Parathyroid adenoma (tissue), 2 donors: Measurements from ENCODE around the gene MTUS2.

Experiments
- H2AFZ ChIP-seq: fragments of 300-600 bp; sonication (generic); one replicate; pipeline ENCODE4 v1.7.0; 2017; ENCODE audit warnings: antibody characterized with exemption, mild to moderate bottlenecking
- H3K27ac ChIP-seq: fragments of 300-600 bp; sonication (generic); one replicate; pipeline ENCODE4 v1.7.0; 2017
- H3K27me3 ChIP-seq: fragments of 300-600 bp; sonication (generic); one replicate; pipeline ENCODE4 v1.7.0; 2017; ENCODE audit warnings: low read length; ENCODE audit not compliant: control insufficient read depth, insufficient read depth
- H3K36me3 ChIP-seq: fragments of 300-600 bp; sonication (generic); one replicate; pipeline ENCODE4 v1.7.0; 2017; ENCODE audit warnings: low read length; ENCODE audit not compliant: control insufficient read depth, insufficient read depth
- H3K4me1 ChIP-seq: fragments of 300-600 bp; sonication (generic); one replicate; pipeline ENCODE4 v1.7.0; 2017; ENCODE audit warnings: control low read depth
- H3K4me2 ChIP-seq: fragments of 300-600 bp; sonication (generic); one replicate; pipeline ENCODE4 v1.7.0; 2017; ENCODE audit warnings: low read length
- H3K4me3 ChIP-seq: fragments of 300-600 bp; sonication (generic); one replicate; pipeline ENCODE4 v1.7.0; 2017; ENCODE audit warnings: low read depth, low read length
- H3K79me2 ChIP-seq: fragments of 300-600 bp; sonication (generic); one replicate; pipeline ENCODE4 v1.7.0; 2017; ENCODE audit warnings: control low read depth
- H3K9ac ChIP-seq: fragments of 300-600 bp; sonication (generic); one replicate; pipeline ENCODE4 v1.7.0; 2017; ENCODE audit warnings: mild to moderate bottlenecking
- H3K9me3 ChIP-seq: fragments of 300-600 bp; sonication (generic); one replicate; pipeline ENCODE4 v1.7.0; 2017; ENCODE audit warnings: low read length; ENCODE audit not compliant: control insufficient read depth
- TF ChIP-seq, protein P1 (sequence below): fragments of 300-600 bp; sonication (generic); IDR thresholded peaks from one replicate; pipeline ENCODE4 v1.7.0; 2017; ENCODE audit warnings: antibody characterized with exemption, mild to moderate bottlenecking
- donor health status: primary hyperparathyroidism.

MTUS2 gene

DNA sequence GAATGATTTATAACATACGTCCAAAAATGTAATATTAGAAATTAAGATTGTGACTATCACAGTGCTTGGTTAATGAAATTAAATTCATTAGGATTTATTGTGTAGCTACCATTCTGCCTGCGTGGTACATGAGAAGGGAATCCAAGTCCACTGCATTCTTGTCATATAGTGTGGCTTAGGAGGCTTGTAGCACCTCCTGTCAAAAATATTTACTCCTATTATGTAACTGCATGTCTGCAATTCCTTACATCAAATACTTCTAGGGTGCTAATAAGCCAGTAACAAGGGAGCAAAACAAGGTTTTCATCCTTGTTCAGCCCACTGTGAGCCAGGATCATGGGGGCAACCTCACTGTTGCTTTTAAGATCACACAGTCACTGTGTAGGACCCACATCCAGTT, 576.3 kb downstream of the MTUS2 start:
- H3K4me1 ChIP-seq = no peaks in the 10 kb centered on the region
- H3K27ac ChIP-seq = no peak overlapping the region
- no peak overlapping the region for H3K4me3 ChIP-seq
- no peak overlapping the region for H3K4me2 ChIP-seq
- no peak overlapping the region for H3K9ac ChIP-seq
- no peaks in the 10 kb centered on the region for H3K36me3 ChIP-seq
- H3K9me3 ChIP-seq = no peaks in the 10 kb centered on the region
- no peaks in the 10 kb centered on the region for H3K79me2 ChIP-seq
- H3K27me3 ChIP-seq = no peaks in the 10 kb centered on the region
- TF ChIP-seq, protein P1, sequence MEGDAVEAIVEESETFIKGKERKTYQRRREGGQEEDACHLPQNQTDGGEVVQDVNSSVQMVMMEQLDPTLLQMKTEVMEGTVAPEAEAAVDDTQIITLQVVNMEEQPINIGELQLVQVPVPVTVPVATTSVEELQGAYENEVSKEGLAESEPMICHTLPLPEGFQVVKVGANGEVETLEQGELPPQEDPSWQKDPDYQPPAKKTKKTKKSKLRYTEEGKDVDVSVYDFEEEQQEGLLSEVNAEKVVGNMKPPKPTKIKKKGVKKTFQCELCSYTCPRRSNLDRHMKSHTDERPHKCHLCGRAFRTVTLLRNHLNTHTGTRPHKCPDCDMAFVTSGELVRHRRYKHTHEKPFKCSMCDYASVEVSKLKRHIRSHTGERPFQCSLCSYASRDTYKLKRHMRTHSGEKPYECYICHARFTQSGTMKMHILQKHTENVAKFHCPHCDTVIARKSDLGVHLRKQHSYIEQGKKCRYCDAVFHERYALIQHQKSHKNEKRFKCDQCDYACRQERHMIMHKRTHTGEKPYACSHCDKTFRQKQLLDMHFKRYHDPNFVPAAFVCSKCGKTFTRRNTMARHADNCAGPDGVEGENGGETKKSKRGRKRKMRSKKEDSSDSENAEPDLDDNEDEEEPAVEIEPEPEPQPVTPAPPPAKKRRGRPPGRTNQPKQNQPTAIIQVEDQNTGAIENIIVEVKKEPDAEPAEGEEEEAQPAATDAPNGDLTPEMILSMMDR = no peak
- H2AFZ ChIP-seq = no peak overlapping the region

GRCh38 chr13:29397265-29397664, 577.1 kb downstream of the MTUS2 start:
- TF ChIP-seq, protein P1 = no peak
- no peaks in the 10 kb centered on the region for H3K79me2 ChIP-seq
- no peak overlapping the region for H3K4me3 ChIP-seq
- no peaks in the 10 kb centered on the region for H3K36me3 ChIP-seq
- H3K27me3 ChIP-seq = no peaks in the 10 kb centered on the region
- H3K9ac ChIP-seq = no peak overlapping the region
- H3K9me3 ChIP-seq = no peaks in the 10 kb centered on the region
- H2AFZ ChIP-seq = no peak overlapping the region
- H3K4me2 ChIP-seq = no peak overlapping the region
- no peaks in the 10 kb centered on the region for H3K4me1 ChIP-seq
- H3K27ac ChIP-seq = no peak overlapping the region

GRCh38 chr13:29402166-29402636, 582.1 kb downstream of the MTUS2 start:
- TF ChIP-seq, protein P1 = no peak
- no peak overlapping the region for H2AFZ ChIP-seq
- no peaks in the 10 kb centered on the region for H3K36me3 ChIP-seq
- no peaks in the 10 kb centered on the region for H3K9me3 ChIP-seq
- H3K79me2 ChIP-seq = no peaks in the 10 kb centered on the region
- H3K9ac ChIP-seq = no peak overlapping the region
- no peak overlapping the region for H3K4me3 ChIP-seq
- H3K4me2 ChIP-seq = no peak overlapping the region
- no peaks in the 10 kb centered on the region for H3K4me1 ChIP-seq
- no peak overlapping the region for H3K27ac ChIP-seq
- H3K27me3 ChIP-seq = no peaks in the 10 kb centered on the region

- no peaks in the 10 kb centered on the region for H3K36me3 ChIP-seq
- H2AFZ ChIP-seq = no peak overlapping the region
- H3K9ac ChIP-seq = no peak overlapping the region
- H3K4me2 ChIP-seq = no peak overlapping the region
- H3K9me3 ChIP-seq = no peaks in the 10 kb centered on the region
- TF ChIP-seq, protein P1 = no peak
- H3K4me1 ChIP-seq = no peaks in the 10 kb centered on the region
- H3K27ac ChIP-seq = no peak overlapping the region
- H3K79me2 ChIP-seq = no peaks in the 10 kb centered on the region
- no peak overlapping the region for H3K4me3 ChIP-seq
- H3K27me3 ChIP-seq = no peaks in the 10 kb centered on the region
Observed at GRCh38 chr13:29405401-29405800, 585.3 kb downstream of the MTUS2 start.

GRCh38 chr13:29411481-29411880, 591.3 kb downstream of the MTUS2 start:
- TF ChIP-seq, protein P1 = no peak
- H3K79me2 ChIP-seq = no peaks in the 10 kb centered on the region
- no peaks in the 10 kb centered on the region for H3K36me3 ChIP-seq
- H3K27ac ChIP-seq = no peak overlapping the region
- H3K9ac ChIP-seq = no peak overlapping the region
- H3K4me1 ChIP-seq = no peaks in the 10 kb centered on the region
- H2AFZ ChIP-seq = no peak overlapping the region
- no peak overlapping the region for H3K4me3 ChIP-seq
- H3K4me2 ChIP-seq = no peak overlapping the region
- H3K9me3 ChIP-seq = no peaks in the 10 kb centered on the region
- H3K27me3 ChIP-seq = no peaks in the 10 kb centered on the region
